ENCODE measurements around the gene MAP3K12. TPM values are rescaled to one million over a fixed set of nuclear protein-coding genes. Genes with fewer than 3 reads are reported as not detected.

MAP3K12 gene
- total and polyA plus RNA-seq, 2 of the 8 experiments (the other 6 are each of a cell fraction or from before 2014, with no cell fraction given): 23.4 to 42.7 TPM

DNA sequence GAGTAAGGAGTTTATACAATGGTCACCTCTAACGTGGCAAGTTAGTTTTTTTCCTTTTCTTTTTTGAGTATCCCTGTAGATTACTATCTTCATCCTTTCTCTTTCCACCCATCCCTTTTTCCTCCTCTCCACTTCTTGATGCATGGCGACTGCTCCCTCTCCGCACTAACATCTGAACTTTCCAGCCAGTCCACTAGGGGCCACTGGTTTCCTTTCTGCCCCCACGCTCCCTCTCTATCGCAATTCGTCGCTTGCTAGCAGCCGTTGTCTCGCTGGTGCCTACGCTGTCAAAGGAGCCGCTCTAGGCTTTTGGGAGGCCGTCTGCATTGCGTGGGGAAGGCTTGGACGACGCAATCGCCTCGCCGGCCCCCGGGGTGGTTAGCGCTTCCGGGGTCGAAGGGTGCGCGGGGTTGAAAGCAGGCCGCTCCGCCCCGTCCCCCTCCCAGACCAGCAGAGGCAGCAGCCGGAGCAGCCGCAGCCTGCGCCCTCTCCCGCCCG, 47.5 kb downstream of the MAP3K12 start, which contains the start of gene PCBP2 (continued):
- TF ChIP-seq, protein P1, sequence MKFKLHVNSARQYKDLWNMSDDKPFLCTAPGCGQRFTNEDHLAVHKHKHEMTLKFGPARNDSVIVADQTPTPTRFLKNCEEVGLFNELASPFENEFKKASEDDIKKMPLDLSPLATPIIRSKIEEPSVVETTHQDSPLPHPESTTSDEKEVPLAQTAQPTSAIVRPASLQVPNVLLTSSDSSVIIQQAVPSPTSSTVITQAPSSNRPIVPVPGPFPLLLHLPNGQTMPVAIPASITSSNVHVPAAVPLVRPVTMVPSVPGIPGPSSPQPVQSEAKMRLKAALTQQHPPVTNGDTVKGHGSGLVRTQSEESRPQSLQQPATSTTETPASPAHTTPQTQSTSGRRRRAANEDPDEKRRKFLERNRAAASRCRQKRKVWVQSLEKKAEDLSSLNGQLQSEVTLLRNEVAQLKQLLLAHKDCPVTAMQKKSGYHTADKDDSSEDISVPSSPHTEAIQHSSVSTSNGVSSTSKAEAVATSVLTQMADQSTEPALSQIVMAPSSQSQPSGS (IDR thresholded peaks at IDR 0.05; ENCODE audit: low read length): peak; percentile 76
- TF ChIP-seq TEAD4 (IDR thresholded peaks at IDR 0.05; ENCODE audit: low read depth, low read length) (no peak; the same call in 1 of the 2 replicates), SP2 (IDR thresholded peaks at IDR 0.05; ENCODE audit: low read length) (peak; percentile 99), CBX8 (IDR thresholded peaks at IDR 0.05; ENCODE audit: borderline replicate concordance, low read depth, low read length) (no peak), BRCA1 (IDR thresholded peaks at IDR 0.05; ENCODE audit: low read depth, low read length) (no peak), JUND (IDR thresholded peaks at IDR 0.05; ENCODE audit: low read length) (0 out of 2 replicates have a peak, but pooled peaks have one; percentile 46), CTBP2 (IDR thresholded peaks at IDR 0.05; ENCODE audit: borderline replicate concordance, insufficient read depth, insufficient read length, low read length) (no peak)
- TF ChIP-seq, protein P2, sequence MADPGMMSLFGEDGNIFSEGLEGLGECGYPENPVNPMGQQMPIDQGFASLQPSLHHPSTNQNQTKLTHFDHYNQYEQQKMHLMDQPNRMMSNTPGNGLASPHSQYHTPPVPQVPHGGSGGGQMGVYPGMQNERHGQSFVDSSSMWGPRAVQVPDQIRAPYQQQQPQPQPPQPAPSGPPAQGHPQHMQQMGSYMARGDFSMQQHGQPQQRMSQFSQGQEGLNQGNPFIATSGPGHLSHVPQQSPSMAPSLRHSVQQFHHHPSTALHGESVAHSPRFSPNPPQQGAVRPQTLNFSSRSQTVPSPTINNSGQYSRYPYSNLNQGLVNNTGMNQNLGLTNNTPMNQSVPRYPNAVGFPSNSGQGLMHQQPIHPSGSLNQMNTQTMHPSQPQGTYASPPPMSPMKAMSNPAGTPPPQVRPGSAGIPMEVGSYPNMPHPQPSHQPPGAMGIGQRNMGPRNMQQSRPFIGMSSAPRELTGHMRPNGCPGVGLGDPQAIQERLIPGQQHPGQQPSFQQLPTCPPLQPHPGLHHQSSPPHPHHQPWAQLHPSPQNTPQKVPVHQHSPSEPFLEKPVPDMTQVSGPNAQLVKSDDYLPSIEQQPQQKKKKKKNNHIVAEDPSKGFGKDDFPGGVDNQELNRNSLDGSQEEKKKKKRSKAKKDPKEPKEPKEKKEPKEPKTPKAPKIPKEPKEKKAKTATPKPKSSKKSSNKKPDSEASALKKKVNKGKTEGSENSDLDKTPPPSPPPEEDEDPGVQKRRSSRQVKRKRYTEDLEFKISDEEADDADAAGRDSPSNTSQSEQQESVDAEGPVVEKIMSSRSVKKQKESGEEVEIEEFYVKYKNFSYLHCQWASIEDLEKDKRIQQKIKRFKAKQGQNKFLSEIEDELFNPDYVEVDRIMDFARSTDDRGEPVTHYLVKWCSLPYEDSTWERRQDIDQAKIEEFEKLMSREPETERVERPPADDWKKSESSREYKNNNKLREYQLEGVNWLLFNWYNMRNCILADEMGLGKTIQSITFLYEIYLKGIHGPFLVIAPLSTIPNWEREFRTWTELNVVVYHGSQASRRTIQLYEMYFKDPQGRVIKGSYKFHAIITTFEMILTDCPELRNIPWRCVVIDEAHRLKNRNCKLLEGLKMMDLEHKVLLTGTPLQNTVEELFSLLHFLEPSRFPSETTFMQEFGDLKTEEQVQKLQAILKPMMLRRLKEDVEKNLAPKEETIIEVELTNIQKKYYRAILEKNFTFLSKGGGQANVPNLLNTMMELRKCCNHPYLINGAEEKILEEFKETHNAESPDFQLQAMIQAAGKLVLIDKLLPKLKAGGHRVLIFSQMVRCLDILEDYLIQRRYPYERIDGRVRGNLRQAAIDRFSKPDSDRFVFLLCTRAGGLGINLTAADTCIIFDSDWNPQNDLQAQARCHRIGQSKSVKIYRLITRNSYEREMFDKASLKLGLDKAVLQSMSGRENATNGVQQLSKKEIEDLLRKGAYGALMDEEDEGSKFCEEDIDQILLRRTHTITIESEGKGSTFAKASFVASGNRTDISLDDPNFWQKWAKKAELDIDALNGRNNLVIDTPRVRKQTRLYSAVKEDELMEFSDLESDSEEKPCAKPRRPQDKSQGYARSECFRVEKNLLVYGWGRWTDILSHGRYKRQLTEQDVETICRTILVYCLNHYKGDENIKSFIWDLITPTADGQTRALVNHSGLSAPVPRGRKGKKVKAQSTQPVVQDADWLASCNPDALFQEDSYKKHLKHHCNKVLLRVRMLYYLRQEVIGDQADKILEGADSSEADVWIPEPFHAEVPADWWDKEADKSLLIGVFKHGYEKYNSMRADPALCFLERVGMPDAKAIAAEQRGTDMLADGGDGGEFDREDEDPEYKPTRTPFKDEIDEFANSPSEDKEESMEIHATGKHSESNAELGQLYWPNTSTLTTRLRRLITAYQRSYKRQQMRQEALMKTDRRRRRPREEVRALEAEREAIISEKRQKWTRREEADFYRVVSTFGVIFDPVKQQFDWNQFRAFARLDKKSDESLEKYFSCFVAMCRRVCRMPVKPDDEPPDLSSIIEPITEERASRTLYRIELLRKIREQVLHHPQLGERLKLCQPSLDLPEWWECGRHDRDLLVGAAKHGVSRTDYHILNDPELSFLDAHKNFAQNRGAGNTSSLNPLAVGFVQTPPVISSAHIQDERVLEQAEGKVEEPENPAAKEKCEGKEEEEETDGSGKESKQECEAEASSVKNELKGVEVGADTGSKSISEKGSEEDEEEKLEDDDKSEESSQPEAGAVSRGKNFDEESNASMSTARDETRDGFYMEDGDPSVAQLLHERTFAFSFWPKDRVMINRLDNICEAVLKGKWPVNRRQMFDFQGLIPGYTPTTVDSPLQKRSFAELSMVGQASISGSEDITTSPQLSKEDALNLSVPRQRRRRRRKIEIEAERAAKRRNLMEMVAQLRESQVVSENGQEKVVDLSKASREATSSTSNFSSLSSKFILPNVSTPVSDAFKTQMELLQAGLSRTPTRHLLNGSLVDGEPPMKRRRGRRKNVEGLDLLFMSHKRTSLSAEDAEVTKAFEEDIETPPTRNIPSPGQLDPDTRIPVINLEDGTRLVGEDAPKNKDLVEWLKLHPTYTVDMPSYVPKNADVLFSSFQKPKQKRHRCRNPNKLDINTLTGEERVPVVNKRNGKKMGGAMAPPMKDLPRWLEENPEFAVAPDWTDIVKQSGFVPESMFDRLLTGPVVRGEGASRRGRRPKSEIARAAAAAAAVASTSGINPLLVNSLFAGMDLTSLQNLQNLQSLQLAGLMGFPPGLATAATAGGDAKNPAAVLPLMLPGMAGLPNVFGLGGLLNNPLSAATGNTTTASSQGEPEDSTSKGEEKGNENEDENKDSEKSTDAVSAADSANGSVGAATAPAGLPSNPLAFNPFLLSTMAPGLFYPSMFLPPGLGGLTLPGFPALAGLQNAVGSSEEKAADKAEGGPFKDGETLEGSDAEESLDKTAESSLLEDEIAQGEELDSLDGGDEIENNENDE (IDR thresholded peaks at IDR 0.05; ENCODE audit: insufficient replicate concordance, low read length): no peak
- TF ChIP-seq, protein P3, sequence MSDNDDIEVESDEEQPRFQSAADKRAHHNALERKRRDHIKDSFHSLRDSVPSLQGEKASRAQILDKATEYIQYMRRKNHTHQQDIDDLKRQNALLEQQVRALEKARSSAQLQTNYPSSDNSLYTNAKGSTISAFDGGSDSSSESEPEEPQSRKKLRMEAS (IDR thresholded peaks at IDR 0.05): peak; percentile 74
